HEK293 (cell line): ENCODE data around the gene SLC10A7.

Experiments used
- CTCF ChIA-PET: fragments of 350-600 bp; formaldehyde crosslinking; extraction: SDS; loops from one replicate; lab custom pipeline; 2021; ENCODE audit warnings: antibody characterized with exemption; lab: Yijun Ruan, JAX
- POLR2A ChIA-PET: fragments of 300-600 bp; formaldehyde crosslinking; extraction: SDS; loops from one replicate; lab custom pipeline; 2020; ENCODE audit warnings: antibody characterized with exemption, inconsistent platforms; lab: Yijun Ruan, JAX
- H3K27ac ChIP-seq: fragments of 200-500 bp; sonication (Bioruptor generic); 2 replicates; pipeline ENCODE4 v1.5.1; 2014; ENCODE audit warnings: low read depth, low read length, control low read depth, inconsistent platforms; ENCODE audit errors: extremely low read depth
- H3K36me3 ChIP-seq, 2 experiments: fragments of 200-500 bp in 1 of 2; sonication (Bioruptor generic) in 1 of 2; 1 replicate in 1 of 2; 2 replicates in 1 of 2; pipeline ENCODE4 v1.5.1; 2014 to 2017; ENCODE audit warnings: inconsistent platforms in 2 of 2, low read length in 2 of 2; ENCODE audit not compliant: control insufficient read depth in 2 of 2, insufficient read depth in 1 of 2
- H3K4me1 ChIP-seq: fragments of 200-500 bp; sonication (Bioruptor generic); 2 replicates; pipeline ENCODE4 v1.5.1; 2014; ENCODE audit warnings: mild to moderate bottlenecking, low read length, inconsistent platforms; ENCODE audit not compliant: control insufficient read depth, insufficient read depth
- H3K4me3 ChIP-seq: 2 replicates; pipeline ENCODE4 v1.5.1; 2011; ENCODE audit warnings: low read depth, mild to moderate bottlenecking, control low read depth, low read length, moderate library complexity
- H3K9me3 ChIP-seq: fragments of 200-500 bp; sonication (Bioruptor generic); 2 replicates; pipeline ENCODE4 v1.5.1; 2014; ENCODE audit warnings: low read depth, low read length, inconsistent platforms; ENCODE audit not compliant: control insufficient read depth, insufficient read depth
- FEZF1 ChIP-seq: fragments of 450-650 bp; formaldehyde crosslinking; IDR thresholded peaks from 2 replicates; pipeline ENCODE4 v1.5.1; 2016; ENCODE audit warnings: missing biosample characterization, missing genetic modification characterization
- HOXA7 ChIP-seq: sonication (generic); formaldehyde crosslinking; IDR thresholded peaks from 2 replicates; pipeline ENCODE4 v1.8.1; 2022; ENCODE audit warnings: missing genetic modification reagents, borderline replicate concordance
- KLF7 ChIP-seq: fragments of 450-650 bp; formaldehyde crosslinking; IDR thresholded peaks from 2 replicates; pipeline ENCODE4 v1.5.1; 2016; ENCODE audit warnings: missing biosample characterization, missing genetic modification characterization, borderline replicate concordance
- YY2 ChIP-seq: fragments of 450-650 bp; formaldehyde crosslinking; IDR thresholded peaks from 2 replicates; pipeline ENCODE4 v1.5.1; 2016; ENCODE audit warnings: missing biosample characterization, missing genetic modification characterization
- ZBTB21 ChIP-seq: fragments of 450-650 bp; formaldehyde crosslinking; IDR thresholded peaks from 2 replicates; pipeline ENCODE4 v1.5.1; 2017; ENCODE audit warnings: missing biosample characterization, missing genetic modification characterization
- ZBTB8A ChIP-seq: fragments of 450-650 bp; formaldehyde crosslinking; IDR thresholded peaks from 2 replicates; pipeline ENCODE4 v1.5.1; 2016; ENCODE audit warnings: missing biosample characterization, missing genetic modification characterization
- ZFHX2 ChIP-seq: fragments of 450-650 bp; formaldehyde crosslinking; conservative IDR thresholded peaks from 2 replicates; pipeline ENCODE4 v1.5.1; 2016; ENCODE audit warnings: missing biosample characterization, missing genetic modification characterization
- ZFP69B ChIP-seq: fragments of 450-650 bp; formaldehyde crosslinking; IDR thresholded peaks from 2 replicates; pipeline ENCODE4 v1.5.1; 2016; ENCODE audit warnings: missing biosample characterization, missing genetic modification characterization
- ZNF10 ChIP-seq: fragments of 450-650 bp; formaldehyde crosslinking; IDR thresholded peaks from 2 replicates; pipeline ENCODE4 v1.5.1; 2017; ENCODE audit warnings: missing biosample characterization, missing genetic modification characterization
- ZNF121 ChIP-seq: fragments of 450-650 bp; formaldehyde crosslinking; IDR thresholded peaks from 2 replicates; pipeline ENCODE4 v1.5.1; 2016; ENCODE audit warnings: missing biosample characterization, missing genetic modification characterization
- ZNF2 ChIP-seq: fragments of 450-650 bp; formaldehyde crosslinking; IDR thresholded peaks from 2 replicates; pipeline ENCODE4 v1.5.1; 2016; ENCODE audit warnings: missing biosample characterization, missing genetic modification characterization
- ZNF501 ChIP-seq: fragments of 450-650 bp; formaldehyde crosslinking; IDR thresholded peaks from 2 replicates; pipeline ENCODE4 v1.5.1; 2016; ENCODE audit warnings: missing biosample characterization, missing genetic modification characterization
- ZNF549 ChIP-seq: fragments of 450-650 bp; IDR thresholded peaks from 2 replicates; pipeline ENCODE4 v1.5.1; 2018; ENCODE audit warnings: missing biosample characterization, missing genetic modification characterization, mild to moderate bottlenecking, inconsistent platforms, moderate library complexity
- ZNF624 ChIP-seq: fragments of 450-650 bp; formaldehyde crosslinking; IDR thresholded peaks from 2 replicates; pipeline ENCODE4 v1.5.1; 2017; ENCODE audit warnings: missing biosample characterization, missing genetic modification characterization
- ZNF626 ChIP-seq: fragments of 450-650 bp; sonication (Bioruptor Pico); formaldehyde crosslinking; IDR thresholded peaks from 2 replicates; pipeline ENCODE4 v1.5.1; 2018; ENCODE audit warnings: missing biosample characterization, missing genetic modification characterization, inconsistent platforms
- ZNF670 ChIP-seq: fragments of 450-650 bp; formaldehyde crosslinking; IDR thresholded peaks from 2 replicates; pipeline ENCODE4 v1.5.1; 2016; ENCODE audit warnings: missing biosample characterization, missing genetic modification characterization, low read depth
- ZNF791 ChIP-seq: fragments of 450-650 bp; formaldehyde crosslinking; IDR thresholded peaks from 2 replicates; pipeline ENCODE4 v1.5.1; 2016; ENCODE audit warnings: missing biosample characterization, missing genetic modification characterization
- ZNF843 ChIP-seq: fragments of 450-650 bp; formaldehyde crosslinking; IDR thresholded peaks from 2 replicates; pipeline ENCODE4 v1.5.1; 2016; ENCODE audit warnings: missing biosample characterization, missing genetic modification characterization
- ZSCAN4 ChIP-seq: fragments of 450-650 bp; formaldehyde crosslinking; IDR thresholded peaks from 2 replicates; pipeline ENCODE4 v1.5.1; 2017; ENCODE audit warnings: missing biosample characterization, missing genetic modification characterization
- TF ChIP-seq, protein P1 (sequence below): fragments of 450-650 bp; formaldehyde crosslinking; IDR thresholded peaks from 2 replicates; pipeline ENCODE4 v1.5.1; 2016; ENCODE audit warnings: missing biosample characterization, missing genetic modification characterization
- TF ChIP-seq, protein P2 (sequence below): fragments of 450-650 bp; formaldehyde crosslinking; IDR thresholded peaks from 2 replicates; pipeline ENCODE4 v1.5.1; 2016; ENCODE audit warnings: missing biosample characterization, missing genetic modification characterization
- TF ChIP-seq, protein P3 (sequence below): fragments of 450-650 bp; formaldehyde crosslinking; IDR thresholded peaks from 2 replicates; pipeline ENCODE4 v1.5.0; 2017; ENCODE audit warnings: missing biosample characterization, missing genetic modification characterization, borderline replicate concordance
- TF ChIP-seq, protein P4 (sequence below): fragments of 450-650 bp; formaldehyde crosslinking; IDR thresholded peaks from 2 replicates; pipeline ENCODE4; 2016; ENCODE audit warnings: missing biosample characterization, missing genetic modification characterization

Gene SLC10A7

GRCh38 chr4:146261041-146261440, 260.7 kb downstream of the SLC10A7 start:
- H3K27ac ChIP-seq: no peak overlapping the region
- CTCF ChIA-PET: interaction anchor here (1.0 kb wide), 1 partner anchor 17 kb away, joined by 3 read pairs; no protein-coding TSS in a partner anchor
- H3K36me3 ChIP-seq: no peaks in the 10 kb centered on the region
- H3K4me1 ChIP-seq: no peaks in the 10 kb centered on the region
- H3K9me3 ChIP-seq: no peaks in the 10 kb centered on the region
- no peak overlapping the region for H3K4me3 ChIP-seq
- POLR2A ChIA-PET: no interaction called here
- TF ChIP-seq HOXA7 (no peak), ZNF121 (no peak), ZNF843 (tag by site-specific recombination) (no peak), ZNF549 (tag by site-specific recombination) (no peak), YY2 (tag by site-specific recombination) (no peak), ZNF626 (tag by site-specific recombination) (no peak), KLF7 (tag by site-specific recombination) (no peak), ZBTB8A (tag by site-specific recombination) (no peak), ZNF501 (no peak), ZNF2 (tag by site-specific recombination) (no peak), ZNF624 (tag by site-specific recombination) (no peak)
- TF ChIP-seq, protein P1, sequence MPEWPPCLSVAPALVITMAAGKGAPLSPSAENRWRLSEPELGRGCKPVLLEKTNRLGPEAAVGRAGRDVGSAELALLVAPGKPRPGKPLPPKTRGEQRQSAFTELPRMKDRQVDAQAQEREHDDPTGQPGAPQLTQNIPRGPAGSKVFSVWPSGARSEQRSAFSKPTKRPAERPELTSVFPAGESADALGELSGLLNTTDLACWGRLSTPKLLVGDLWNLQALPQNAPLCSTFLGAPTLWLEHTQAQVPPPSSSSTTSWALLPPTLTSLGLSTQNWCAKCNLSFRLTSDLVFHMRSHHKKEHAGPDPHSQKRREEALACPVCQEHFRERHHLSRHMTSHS (tag by site-specific recombination): no peak
- TF ChIP-seq, protein P2, sequence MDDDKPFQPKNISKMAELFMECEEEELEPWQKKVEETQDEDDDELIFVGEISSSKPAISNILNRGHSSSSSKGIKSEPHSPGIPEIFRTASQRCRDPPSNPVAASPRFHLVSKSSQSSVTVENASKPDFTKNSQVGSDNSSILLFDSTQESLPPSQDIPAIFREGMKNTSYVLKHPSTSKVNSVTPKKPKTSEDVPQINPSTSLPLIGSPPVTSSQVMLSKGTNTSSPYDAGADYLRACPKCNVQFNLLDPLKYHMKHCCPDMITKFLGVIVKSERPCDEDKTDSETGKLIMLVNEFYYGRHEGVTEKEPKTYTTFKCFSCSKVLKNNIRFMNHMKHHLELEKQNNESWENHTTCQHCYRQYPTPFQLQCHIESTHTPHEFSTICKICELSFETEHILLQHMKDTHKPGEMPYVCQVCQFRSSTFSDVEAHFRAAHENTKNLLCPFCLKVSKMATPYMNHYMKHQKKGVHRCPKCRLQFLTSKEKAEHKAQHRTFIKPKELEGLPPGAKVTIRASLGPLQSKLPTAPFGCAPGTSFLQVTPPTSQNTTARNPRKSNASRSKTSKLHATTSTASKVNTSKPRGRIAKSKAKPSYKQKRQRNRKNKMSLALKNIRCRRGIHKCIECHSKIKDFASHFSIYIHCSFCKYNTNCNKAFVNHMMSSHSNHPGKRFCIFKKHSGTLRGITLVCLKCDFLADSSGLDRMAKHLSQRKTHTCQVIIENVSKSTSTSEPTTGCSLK: no peak

GRCh38 chr4:146260521-146260920, 261.2 kb downstream of the SLC10A7 start:
- H3K9me3 ChIP-seq: no peaks in the 10 kb centered on the region
- ChIA-PET CTCF (interaction anchor here (1.0 kb wide), 1 partner anchor 16 kb away, joined by 3 read pairs; no protein-coding TSS in a partner anchor), POLR2A (no interaction called here)
- no peaks in the 10 kb centered on the region for H3K4me1 ChIP-seq
- no peaks in the 10 kb centered on the region for H3K36me3 ChIP-seq
- no peak overlapping the region for H3K27ac ChIP-seq
- TF ChIP-seq ZNF2 (tag by site-specific recombination) (no peak), ZBTB21 (tag by site-specific recombination) (no peak), FEZF1 (tag by site-specific recombination) (no peak), ZFP69B (tag by site-specific recombination) (no peak), ZNF10 (tag by site-specific recombination) (no peak), ZNF791 (tag by site-specific recombination) (no peak), ZNF670 (no peak), ZFHX2 (no peak), ZSCAN4 (tag by site-specific recombination) (no peak)
- TF ChIP-seq, protein P3, sequence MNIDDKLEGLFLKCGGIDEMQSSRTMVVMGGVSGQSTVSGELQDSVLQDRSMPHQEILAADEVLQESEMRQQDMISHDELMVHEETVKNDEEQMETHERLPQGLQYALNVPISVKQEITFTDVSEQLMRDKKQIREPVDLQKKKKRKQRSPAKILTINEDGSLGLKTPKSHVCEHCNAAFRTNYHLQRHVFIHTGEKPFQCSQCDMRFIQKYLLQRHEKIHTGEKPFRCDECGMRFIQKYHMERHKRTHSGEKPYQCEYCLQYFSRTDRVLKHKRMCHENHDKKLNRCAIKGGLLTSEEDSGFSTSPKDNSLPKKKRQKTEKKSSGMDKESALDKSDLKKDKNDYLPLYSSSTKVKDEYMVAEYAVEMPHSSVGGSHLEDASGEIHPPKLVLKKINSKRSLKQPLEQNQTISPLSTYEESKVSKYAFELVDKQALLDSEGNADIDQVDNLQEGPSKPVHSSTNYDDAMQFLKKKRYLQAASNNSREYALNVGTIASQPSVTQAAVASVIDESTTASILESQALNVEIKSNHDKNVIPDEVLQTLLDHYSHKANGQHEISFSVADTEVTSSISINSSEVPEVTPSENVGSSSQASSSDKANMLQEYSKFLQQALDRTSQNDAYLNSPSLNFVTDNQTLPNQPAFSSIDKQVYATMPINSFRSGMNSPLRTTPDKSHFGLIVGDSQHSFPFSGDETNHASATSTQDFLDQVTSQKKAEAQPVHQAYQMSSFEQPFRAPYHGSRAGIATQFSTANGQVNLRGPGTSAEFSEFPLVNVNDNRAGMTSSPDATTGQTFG (tag by site-specific recombination): no peak
- TF ChIP-seq, protein P4, sequence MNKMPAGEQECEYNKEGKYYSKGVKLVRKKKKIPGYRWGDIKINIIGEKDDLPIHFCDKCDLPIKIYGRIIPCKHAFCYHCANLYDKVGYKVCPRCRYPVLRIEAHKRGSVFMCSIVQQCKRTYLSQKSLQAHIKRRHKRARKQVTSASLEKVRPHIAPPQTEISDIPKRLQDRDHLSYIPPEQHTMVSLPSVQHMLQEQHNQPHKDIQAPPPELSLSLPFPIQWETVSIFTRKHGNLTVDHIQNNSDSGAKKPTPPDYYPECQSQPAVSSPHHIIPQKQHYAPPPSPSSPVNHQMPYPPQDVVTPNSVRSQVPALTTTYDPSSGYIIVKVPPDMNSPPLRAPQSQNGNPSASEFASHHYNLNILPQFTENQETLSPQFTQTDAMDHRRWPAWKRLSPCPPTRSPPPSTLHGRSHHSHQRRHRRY (tag by site-specific recombination): no peak
- no peak overlapping the region for H3K4me3 ChIP-seq
